GM20000 (cell line): Measurements from ENCODE around the gene ZNF506.
"Not testable (repeated sequence)": the region's sequence is repeated elsewhere in the genome, so short reads cannot be mapped to it uniquely, and the experiment has no call there.

Source experiments
- DNase-seq: peaks from one replicate; pipeline ENCODE4 v3.0.0; 2012; ENCODE audit warnings: low spot score
- TF ChIP-seq, protein P1 (sequence below): IDR thresholded peaks from 2 replicates; pipeline ENCODE4 v1.5.1; 2012; ENCODE audit warnings: mild to moderate bottlenecking, control low read depth; ENCODE audit errors: extremely low read depth, missing control alignments

Gene ZNF506

DNA sequence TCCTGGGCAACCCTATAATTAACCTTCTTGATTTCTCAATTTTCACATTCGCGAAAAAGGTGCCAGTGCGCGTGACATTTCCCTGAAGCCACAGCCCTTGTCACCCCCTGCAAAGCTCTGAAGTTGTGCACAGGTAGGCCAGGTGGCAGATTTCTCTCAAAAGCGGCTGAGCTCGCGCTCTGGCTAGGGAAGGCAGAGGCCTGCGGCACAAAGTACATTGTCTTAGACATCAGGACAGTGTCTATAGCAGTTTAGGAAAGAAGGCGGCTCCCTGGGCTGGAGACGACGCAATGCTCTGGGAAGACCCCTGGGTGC is 45.7 kb downstream of the ZNF506 start:
- TF ChIP-seq, protein P1, sequence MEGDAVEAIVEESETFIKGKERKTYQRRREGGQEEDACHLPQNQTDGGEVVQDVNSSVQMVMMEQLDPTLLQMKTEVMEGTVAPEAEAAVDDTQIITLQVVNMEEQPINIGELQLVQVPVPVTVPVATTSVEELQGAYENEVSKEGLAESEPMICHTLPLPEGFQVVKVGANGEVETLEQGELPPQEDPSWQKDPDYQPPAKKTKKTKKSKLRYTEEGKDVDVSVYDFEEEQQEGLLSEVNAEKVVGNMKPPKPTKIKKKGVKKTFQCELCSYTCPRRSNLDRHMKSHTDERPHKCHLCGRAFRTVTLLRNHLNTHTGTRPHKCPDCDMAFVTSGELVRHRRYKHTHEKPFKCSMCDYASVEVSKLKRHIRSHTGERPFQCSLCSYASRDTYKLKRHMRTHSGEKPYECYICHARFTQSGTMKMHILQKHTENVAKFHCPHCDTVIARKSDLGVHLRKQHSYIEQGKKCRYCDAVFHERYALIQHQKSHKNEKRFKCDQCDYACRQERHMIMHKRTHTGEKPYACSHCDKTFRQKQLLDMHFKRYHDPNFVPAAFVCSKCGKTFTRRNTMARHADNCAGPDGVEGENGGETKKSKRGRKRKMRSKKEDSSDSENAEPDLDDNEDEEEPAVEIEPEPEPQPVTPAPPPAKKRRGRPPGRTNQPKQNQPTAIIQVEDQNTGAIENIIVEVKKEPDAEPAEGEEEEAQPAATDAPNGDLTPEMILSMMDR, result no peak
- no peak for DNase-seq

DNA sequence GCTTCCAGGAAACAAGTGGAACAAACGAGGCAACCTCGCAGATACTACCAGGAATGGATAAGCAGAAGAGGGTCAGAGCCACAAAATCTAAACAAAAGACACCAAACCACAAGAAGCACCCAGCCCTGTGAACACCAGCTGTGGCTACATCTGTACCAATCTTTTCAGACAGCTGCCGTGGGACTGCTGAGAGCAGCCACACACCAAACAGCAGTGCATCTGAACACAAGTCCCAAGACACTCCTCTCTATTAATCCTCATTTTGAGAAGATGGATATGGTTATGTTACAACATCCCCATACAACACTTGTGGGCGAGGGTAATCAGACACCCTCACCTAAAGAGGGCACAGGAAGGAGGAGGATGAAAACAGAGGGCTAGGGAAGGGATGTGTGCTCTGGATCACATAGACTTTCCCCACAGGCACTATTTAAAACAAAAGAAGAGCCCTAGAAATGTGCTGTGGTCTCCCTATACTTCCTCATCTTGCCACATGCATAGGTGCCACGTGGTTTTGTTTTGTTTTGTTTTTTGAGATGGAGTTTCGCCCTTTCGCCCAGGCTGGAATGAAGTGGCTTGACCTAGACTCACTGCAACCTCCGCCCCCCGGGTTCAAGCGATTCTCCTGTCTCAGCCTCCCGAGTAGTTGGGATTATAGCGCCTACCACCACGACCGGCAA is 47.1 kb downstream of the ZNF506 start:
- no peak for DNase-seq
- TF ChIP-seq, protein P1, result no peak

DNA sequence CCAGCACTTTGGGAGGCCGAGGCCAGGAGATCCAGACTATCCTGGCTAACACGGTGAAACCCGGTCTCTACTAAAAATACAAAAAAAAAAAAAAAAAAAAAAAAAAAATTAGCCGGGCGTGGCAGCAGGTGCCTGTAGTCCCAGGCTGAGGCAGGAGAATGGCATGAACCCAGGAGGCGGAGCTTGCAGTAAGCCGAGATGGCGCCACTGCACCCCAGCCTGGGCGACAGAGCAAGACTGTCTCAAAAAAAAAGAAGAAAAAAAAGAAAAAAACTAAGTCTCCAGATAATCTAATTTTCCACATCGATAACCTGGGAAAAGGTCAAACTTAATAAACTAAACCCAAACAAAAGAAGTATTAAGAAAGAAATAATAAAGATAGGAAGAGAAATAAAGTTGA is 49.6 kb downstream of the ZNF506 start:
- not testable (repeated sequence) for DNase-seq

DNA sequence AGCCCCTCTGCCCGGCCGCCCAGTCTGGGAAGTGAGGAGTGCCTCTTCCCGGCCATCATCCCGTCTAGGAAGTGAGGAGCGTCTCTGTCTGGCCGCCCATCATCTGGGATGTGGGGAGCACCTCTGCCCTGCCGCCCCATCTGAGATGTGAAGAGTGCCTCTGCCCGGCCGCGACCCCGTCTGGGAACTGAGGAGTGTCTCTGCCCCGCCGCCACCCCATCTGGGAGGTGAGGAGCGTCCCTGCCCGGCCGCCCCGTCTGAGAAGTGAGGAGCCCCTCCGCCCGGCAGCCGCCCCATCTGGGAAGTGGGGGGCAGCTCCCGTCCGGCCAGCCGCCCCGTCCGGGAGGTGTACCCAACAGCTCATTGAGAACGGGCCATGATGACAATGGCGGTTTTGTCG is 51.6 kb downstream of the ZNF506 start:
- not testable (repeated sequence) for DNase-seq

DNA sequence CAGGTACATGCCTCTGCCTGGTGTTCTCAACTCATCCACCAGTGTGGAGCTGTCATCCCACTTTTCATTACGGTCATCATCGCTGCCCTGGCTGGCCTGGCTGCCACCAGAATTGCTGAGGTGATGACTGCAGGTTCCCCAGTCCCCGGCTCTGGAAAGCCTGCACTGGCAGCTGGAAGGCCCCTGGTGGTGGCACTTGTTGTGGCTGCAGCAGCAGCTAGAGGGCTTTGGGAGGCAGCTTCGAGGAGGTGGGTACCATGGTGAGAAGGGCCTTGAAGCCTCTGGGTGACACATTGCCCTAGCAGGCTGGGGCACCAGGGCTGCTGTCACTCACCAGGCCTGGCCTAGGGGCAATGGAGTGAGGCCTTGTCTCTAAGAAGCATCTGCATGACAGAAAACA is 63.4 kb downstream of the ZNF506 start:
- TF ChIP-seq, protein P1, result no peak
- DNase-seq, result no peak

DNA sequence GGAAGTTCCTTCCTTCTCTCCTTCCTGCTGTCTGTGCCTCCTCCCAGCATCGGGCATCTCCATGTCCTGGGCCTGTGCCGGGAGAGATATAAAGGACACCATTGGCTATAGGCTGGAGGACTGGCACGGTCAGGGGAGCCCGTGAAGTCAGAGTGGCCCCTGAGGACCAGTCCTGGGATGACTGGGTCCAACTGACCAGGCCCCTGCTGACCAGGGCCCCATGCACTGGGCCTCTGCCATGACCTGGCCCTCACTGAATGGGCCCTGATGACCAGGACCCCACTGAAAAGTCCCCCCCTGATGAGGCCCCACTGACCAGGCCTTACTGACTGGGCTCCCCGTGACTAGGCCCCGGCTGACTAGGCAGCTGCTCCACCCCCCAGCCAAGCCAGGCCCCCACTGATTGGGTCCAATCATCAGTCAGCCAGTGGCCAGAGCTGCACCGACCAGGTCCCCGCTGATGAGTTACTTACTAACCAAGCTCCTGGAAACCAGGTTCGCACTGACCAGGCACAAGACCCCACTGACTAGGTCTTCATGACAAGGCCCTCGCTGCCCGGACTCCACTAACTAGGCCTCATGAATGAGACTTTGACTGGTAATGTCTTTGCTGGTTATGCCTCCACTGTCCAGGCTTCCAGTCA is 68.7 kb downstream of the ZNF506 start:
- DNase-seq, result no peak
- TF ChIP-seq, protein P1, result no peak

DNA sequence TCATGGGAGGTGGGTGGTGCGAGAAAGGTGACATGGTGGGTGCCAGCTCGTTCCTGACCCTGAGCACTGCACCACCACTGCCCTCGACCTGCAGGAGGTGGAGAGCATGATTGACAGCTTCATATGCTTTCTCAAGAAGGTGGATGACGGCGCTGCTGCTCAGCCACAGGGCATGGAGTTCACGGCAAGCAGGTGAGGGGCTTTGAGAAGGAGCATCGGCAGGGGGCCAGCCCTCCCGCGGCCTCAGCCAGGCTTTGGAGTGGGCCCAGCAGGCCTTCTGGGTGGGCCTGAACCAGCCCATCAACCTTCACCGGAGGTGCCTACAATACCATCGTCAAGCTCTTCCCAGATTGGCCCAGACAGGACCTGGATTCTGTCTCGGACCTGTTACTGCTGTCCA is 69.7 kb downstream of the ZNF506 start:
- TF ChIP-seq, protein P1, result no peak
- DNase-seq, result no peak

DNA sequence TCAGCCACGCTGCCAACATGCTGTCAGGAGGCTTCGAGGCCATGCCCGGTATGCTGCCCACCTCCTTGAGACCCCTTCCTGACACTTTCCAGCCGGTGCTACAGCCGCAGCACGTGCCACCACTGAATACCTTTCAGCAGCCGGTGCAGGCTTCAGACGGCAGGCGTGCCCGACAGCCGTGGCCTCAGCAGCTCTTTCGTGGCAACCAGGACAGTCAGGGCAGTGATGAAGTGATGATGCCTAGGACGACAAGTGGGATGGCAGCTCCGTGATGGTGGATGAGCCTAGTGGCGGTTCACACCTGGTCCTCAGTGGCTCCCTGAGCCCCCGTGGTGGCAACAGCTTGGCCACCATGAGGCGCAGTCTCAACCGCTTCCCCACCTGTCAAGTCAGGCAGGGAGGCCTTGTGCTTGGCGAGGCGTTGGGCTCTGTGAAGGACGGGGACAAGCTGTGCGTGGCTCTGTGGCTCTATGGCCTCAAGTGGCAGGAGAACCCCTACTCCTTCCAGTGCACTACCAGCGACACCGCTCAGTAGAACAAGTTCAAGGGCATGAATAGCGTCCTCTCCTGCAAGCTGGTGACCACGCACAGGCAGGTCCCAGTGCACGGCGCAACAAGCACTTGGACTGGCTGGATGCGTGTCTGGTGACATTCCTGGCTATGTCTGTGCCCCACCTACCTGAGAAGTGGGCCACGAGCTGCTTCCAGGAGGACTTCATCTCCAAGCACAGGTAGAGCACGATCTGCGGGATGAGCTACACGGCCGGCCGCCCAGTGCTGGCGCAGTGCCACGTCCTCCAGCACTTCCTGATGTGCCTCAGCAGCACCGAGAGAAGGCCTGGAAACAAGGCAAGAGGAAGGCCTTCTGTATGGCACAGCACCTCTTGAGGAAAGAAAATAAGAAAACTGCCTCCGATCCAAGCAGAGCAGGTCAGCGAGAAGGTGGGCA is 70.4 kb downstream of the ZNF506 start:
- TF ChIP-seq, protein P1, result no peak

More for the DNA sequence above, 70.4 kb downstream of the ZNF506 start:
- no peak for DNase-seq
